ENCODE measurements around the gene PFKFB3. TPM values are rescaled to one million over a fixed set of nuclear protein-coding genes. Genes with fewer than 3 reads are reported as not detected.
A peak's percentile ranks its signal among the peaks of the same experiment; 100 is the strongest.

The PFKFB3 gene
- total and polyA plus RNA-seq, 4 donors = 24.9 to 54.8 (median 39.3) TPM

GRCh38 chr10:6222755-6223154 lies 20.0 kb downstream of the PFKFB3 start:
- Histone ChIP-seq H3K36me3 (ENCODE audit: control insufficient read depth, insufficient read depth, low read length) (peaks cover 91% of the 10 kb centered on the region), H3K9me3 (ENCODE audit: control insufficient read depth, insufficient read depth, low read length) (no peaks in the 10 kb centered on the region), H3K27ac (ENCODE audit: low read depth, low read length) (no peak overlapping the region), H3K4me1 (ENCODE audit: control insufficient read depth, insufficient read depth, low read length) (no peaks in the 10 kb centered on the region), H3K27me3 (ENCODE audit: control insufficient read depth, insufficient read depth, low read length) (no peaks in the 10 kb centered on the region), H3K4me3 (ENCODE audit: low read depth, low read length) (no peak overlapping the region)
- 94% methylated on average over 19 of the region's 19 CpGs for WGBS (ENCODE audit: insufficient coverage)
- no peak for DNase-seq (ENCODE audit: low read depth in 4 of 6, low spot score in 6 of 6)

GRCh38 chr10:6223981-6224380 lies 21.2 kb downstream of the PFKFB3 start:
- Histone ChIP-seq H3K4me1 (ENCODE audit: control insufficient read depth, insufficient read depth, low read length) (no peaks in the 10 kb centered on the region), H3K4me3 (ENCODE audit: low read depth, low read length) (no peak overlapping the region), H3K27ac (ENCODE audit: low read depth, low read length) (no peak overlapping the region), H3K9me3 (ENCODE audit: control insufficient read depth, insufficient read depth, low read length) (no peaks in the 10 kb centered on the region), H3K36me3 (ENCODE audit: control insufficient read depth, insufficient read depth, low read length) (peaks cover 97% of the 10 kb centered on the region), H3K27me3 (ENCODE audit: control insufficient read depth, insufficient read depth, low read length) (no peaks in the 10 kb centered on the region)
- 85% methylated on average over 14 of the region's 14 CpGs for WGBS (ENCODE audit: insufficient coverage)
- no peak for DNase-seq (ENCODE audit: low read depth in 4 of 6, low spot score in 6 of 6)

GRCh38 chr10:6224781-6225180 lies 22.0 kb downstream of the PFKFB3 start:
- H3K27ac ChIP-seq (ENCODE audit: low read depth, low read length) = no peak overlapping the region

GRCh38 chr10:6225263-6225814 lies 22.6 kb downstream of the PFKFB3 start:
- Histone ChIP-seq H3K9me3 (ENCODE audit: control insufficient read depth, insufficient read depth, low read length) (no peaks in the 10 kb centered on the region), H3K4me3 (ENCODE audit: low read depth, low read length) (no peak overlapping the region), H3K4me1 (ENCODE audit: control insufficient read depth, insufficient read depth, low read length) (no peaks in the 10 kb centered on the region), H3K27ac (ENCODE audit: low read depth, low read length) (no peak overlapping the region), H3K36me3 (ENCODE audit: control insufficient read depth, insufficient read depth, low read length) (peaks cover 96% of the 10 kb centered on the region), H3K27me3 (ENCODE audit: control insufficient read depth, insufficient read depth, low read length) (no peaks in the 10 kb centered on the region)
- WGBS (ENCODE audit: insufficient coverage) = 90% methylated on average over 11 of the region's 15 CpGs
- DNase-seq (ENCODE audit: low read depth in 4 of 6, low spot score in 6 of 6) = no peak

More at GRCh38 chr10:6224781-6225180, 22.0 kb downstream of the PFKFB3 start:
- DNase-seq (ENCODE audit: low read depth in 4 of 6, low spot score in 6 of 6) = no peak
- H3K36me3 ChIP-seq (ENCODE audit: control insufficient read depth, insufficient read depth, low read length) = peaks cover 97% of the 10 kb centered on the region
- H3K27me3 ChIP-seq (ENCODE audit: control insufficient read depth, insufficient read depth, low read length) = no peaks in the 10 kb centered on the region
- no peaks in the 10 kb centered on the region for H3K9me3 ChIP-seq (ENCODE audit: control insufficient read depth, insufficient read depth, low read length)
- H3K4me1 ChIP-seq (ENCODE audit: control insufficient read depth, insufficient read depth, low read length) = no peaks in the 10 kb centered on the region
- H3K4me3 ChIP-seq (ENCODE audit: low read depth, low read length) = no peak overlapping the region
- WGBS (ENCODE audit: insufficient coverage) = 91% methylated on average over 11 of the region's 13 CpGs

GRCh38 chr10:6226216-6226615 lies 23.5 kb downstream of the PFKFB3 start:
- H3K27ac ChIP-seq (ENCODE audit: low read depth, low read length) = no peak overlapping the region

GRCh38 chr10:6227346-6227745 lies 24.6 kb downstream of the PFKFB3 start:
- Histone ChIP-seq H3K4me3 (ENCODE audit: low read depth, low read length) (no peak overlapping the region), H3K27me3 (ENCODE audit: control insufficient read depth, insufficient read depth, low read length) (no peaks in the 10 kb centered on the region), H3K27ac (ENCODE audit: low read depth, low read length) (no peak overlapping the region), H3K9me3 (ENCODE audit: control insufficient read depth, insufficient read depth, low read length) (no peaks in the 10 kb centered on the region), H3K36me3 (ENCODE audit: control insufficient read depth, insufficient read depth, low read length) (peaks cover 93% of the 10 kb centered on the region), H3K4me1 (ENCODE audit: control insufficient read depth, insufficient read depth, low read length) (peaks cover 11% of the 10 kb centered on the region)
- DNase-seq (ENCODE audit: low read depth in 4 of 6, low spot score in 6 of 6) = no peak
- 95% methylated on average over 3 of the region's 9 CpGs for WGBS (ENCODE audit: insufficient coverage)

More at GRCh38 chr10:6226216-6226615, 23.5 kb downstream of the PFKFB3 start:
- H3K36me3 ChIP-seq (ENCODE audit: control insufficient read depth, insufficient read depth, low read length) = peaks cover 93% of the 10 kb centered on the region
- H3K27me3 ChIP-seq (ENCODE audit: control insufficient read depth, insufficient read depth, low read length) = no peaks in the 10 kb centered on the region
- peaks cover under 1% of the 10 kb centered on the region for H3K4me1 ChIP-seq (ENCODE audit: control insufficient read depth, insufficient read depth, low read length)
- DNase-seq (ENCODE audit: low read depth in 4 of 6, low spot score in 6 of 6) = no peak
- no peaks in the 10 kb centered on the region for H3K9me3 ChIP-seq (ENCODE audit: control insufficient read depth, insufficient read depth, low read length)
- 97% methylated on average over 20 of the region's 23 CpGs for WGBS (ENCODE audit: insufficient coverage)
- no peak overlapping the region for H3K4me3 ChIP-seq (ENCODE audit: low read depth, low read length)

- Histone ChIP-seq H3K4me1 (ENCODE audit: control insufficient read depth, insufficient read depth, low read length) (peaks cover 13% of the 10 kb centered on the region), H3K27ac (ENCODE audit: low read depth, low read length) (peak overlapping the region; percentile 53), H3K36me3 (ENCODE audit: control insufficient read depth, insufficient read depth, low read length) (peaks cover 93% of the 10 kb centered on the region), H3K4me3 (ENCODE audit: low read depth, low read length) (no peak overlapping the region), H3K9me3 (ENCODE audit: control insufficient read depth, insufficient read depth, low read length) (no peaks in the 10 kb centered on the region), H3K27me3 (ENCODE audit: control insufficient read depth, insufficient read depth, low read length) (no peaks in the 10 kb centered on the region)
- peak in 1 of 6 donors; percentile 68 for DNase-seq (ENCODE audit: low read depth in 4 of 6, low spot score in 6 of 6)
- WGBS (ENCODE audit: insufficient coverage) = 87% methylated on average over 16 of the region's 20 CpGs
Observed at GRCh38 chr10:6228010-6228511, 25.3 kb downstream of the PFKFB3 start.

- no peaks in the 10 kb centered on the region for H3K27me3 ChIP-seq (ENCODE audit: control insufficient read depth, insufficient read depth, low read length)
- H3K4me1 ChIP-seq (ENCODE audit: control insufficient read depth, insufficient read depth, low read length) = peaks cover 18% of the 10 kb centered on the region
- H3K36me3 ChIP-seq (ENCODE audit: control insufficient read depth, insufficient read depth, low read length) = peaks cover 93% of the 10 kb centered on the region
- no peak for DNase-seq (ENCODE audit: low read depth in 4 of 6, low spot score in 6 of 6)
- 64% methylated on average over 5 of the region's 5 CpGs for WGBS (ENCODE audit: insufficient coverage)
- no peak overlapping the region for H3K4me3 ChIP-seq (ENCODE audit: low read depth, low read length)
- no peaks in the 10 kb centered on the region for H3K9me3 ChIP-seq (ENCODE audit: control insufficient read depth, insufficient read depth, low read length)
- peak overlapping the region; percentile 53 for H3K27ac ChIP-seq (ENCODE audit: low read depth, low read length)
Observed at GRCh38 chr10:6228647-6229046, 25.9 kb downstream of the PFKFB3 start.

- Histone ChIP-seq H3K4me1 (ENCODE audit: control insufficient read depth, insufficient read depth, low read length) (peaks cover 18% of the 10 kb centered on the region), H3K27ac (ENCODE audit: low read depth, low read length) (no peak overlapping the region), H3K27me3 (ENCODE audit: control insufficient read depth, insufficient read depth, low read length) (no peaks in the 10 kb centered on the region), H3K36me3 (ENCODE audit: control insufficient read depth, insufficient read depth, low read length) (peaks cover 93% of the 10 kb centered on the region), H3K4me3 (ENCODE audit: low read depth, low read length) (no peak overlapping the region), H3K9me3 (ENCODE audit: control insufficient read depth, insufficient read depth, low read length) (no peaks in the 10 kb centered on the region)
- DNase-seq (ENCODE audit: low read depth in 4 of 6, low spot score in 6 of 6) = no peak
- 93% methylated on average over 15 of the region's 15 CpGs for WGBS (ENCODE audit: insufficient coverage)
Observed at GRCh38 chr10:6229290-6229689, 26.6 kb downstream of the PFKFB3 start.

- WGBS (ENCODE audit: insufficient coverage) = 98% methylated on average over 11 of the region's 13 CpGs
- DNase-seq (ENCODE audit: low read depth in 4 of 6, low spot score in 6 of 6) = no peak
- no peak overlapping the region for H3K27ac ChIP-seq (ENCODE audit: low read depth, low read length)
- H3K36me3 ChIP-seq (ENCODE audit: control insufficient read depth, insufficient read depth, low read length) = peaks cover 91% of the 10 kb centered on the region
- H3K9me3 ChIP-seq (ENCODE audit: control insufficient read depth, insufficient read depth, low read length) = no peaks in the 10 kb centered on the region
- peaks cover 18% of the 10 kb centered on the region for H3K4me1 ChIP-seq (ENCODE audit: control insufficient read depth, insufficient read depth, low read length)
- no peak overlapping the region for H3K4me3 ChIP-seq (ENCODE audit: low read depth, low read length)
- H3K27me3 ChIP-seq (ENCODE audit: control insufficient read depth, insufficient read depth, low read length) = no peaks in the 10 kb centered on the region
Observed at GRCh38 chr10:6229746-6230145, 27.0 kb downstream of the PFKFB3 start.

Data from spinal cord (tissue), 10 donors.